Measurements from ENCODE around the gene VAV2.

The VAV2 gene

DNA sequence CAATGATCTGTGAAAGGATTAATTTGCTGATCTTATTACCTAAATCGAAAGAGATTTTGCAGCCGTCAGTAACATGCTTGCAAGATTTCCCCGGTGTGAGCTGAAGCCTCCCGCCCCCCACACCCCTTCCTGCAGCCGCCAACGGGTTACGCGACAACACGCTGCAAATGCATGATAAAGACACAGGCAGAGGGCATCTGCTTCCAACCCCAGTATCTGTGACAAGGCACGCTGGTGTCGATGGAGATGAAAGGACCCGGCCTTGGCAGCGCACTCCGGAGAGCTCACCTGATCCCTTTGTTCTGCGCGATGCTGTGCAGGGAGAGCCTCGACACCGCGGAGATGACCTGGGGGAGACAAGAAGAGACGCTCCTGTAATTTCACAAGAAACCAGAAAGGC is 131.0 kb downstream of the VAV2 start:
- peaks cover 3% of the 10 kb centered on the region for H3K4me1 ChIP-seq (ENCODE audit: control insufficient read depth, low read depth, low read length)
- no peak overlapping the region for H3K27ac ChIP-seq (ENCODE audit: low read depth, low read length)
- H3K4me3 ChIP-seq (ENCODE audit: low read length), result no peak overlapping the region
- no peak overlapping the region for H3K56ac ChIP-seq (ENCODE audit: low read length)
- H2BK5ac ChIP-seq (ENCODE audit: low read length), result no peak overlapping the region
- DNase-seq, result no peak
- no peak overlapping the region for H2BK15ac ChIP-seq (replicated peaks; ENCODE audit: low read depth)
- H3K27me3 ChIP-seq (ENCODE audit: insufficient read depth, low read length, poor library complexity), result no peaks in the 10 kb centered on the region
- H3K4me2 ChIP-seq (ENCODE audit: low read length), result no peak overlapping the region
- H3K79me2 ChIP-seq (ENCODE audit: control insufficient read depth, insufficient read depth, low read length), result no peaks in the 10 kb centered on the region
- WGBS (ENCODE audit: extremely low coverage, insufficient coverage, low lambda C conversion rate), result no CpG with 5 or more reads among the region's 20 CpGs
- H2AK5ac ChIP-seq (ENCODE audit: low read length), result no peak overlapping the region
- H4K5ac ChIP-seq (ENCODE audit: low read length), result no peak overlapping the region
- H3K9ac ChIP-seq (ENCODE audit: low read length), result no peak overlapping the region
- no peak overlapping the region for H3K18ac ChIP-seq (ENCODE audit: low read length)
- H2BK120ac ChIP-seq (ENCODE audit: low read depth, low read length), result no peak overlapping the region
- H3K4ac ChIP-seq (ENCODE audit: low read depth, low read length), result no peak overlapping the region
- no peaks in the 10 kb centered on the region for H3K36me3 ChIP-seq (ENCODE audit: control insufficient read depth, insufficient read depth, low read length)
- peak overlapping the region; percentile 11 for H3K23ac ChIP-seq (ENCODE audit: low read length)
- H3K79me1 ChIP-seq (ENCODE audit: low read length), result peaks cover 2% of the 10 kb centered on the region
- no peak overlapping the region for H4K8ac ChIP-seq (ENCODE audit: low read depth, low read length)

DNA sequence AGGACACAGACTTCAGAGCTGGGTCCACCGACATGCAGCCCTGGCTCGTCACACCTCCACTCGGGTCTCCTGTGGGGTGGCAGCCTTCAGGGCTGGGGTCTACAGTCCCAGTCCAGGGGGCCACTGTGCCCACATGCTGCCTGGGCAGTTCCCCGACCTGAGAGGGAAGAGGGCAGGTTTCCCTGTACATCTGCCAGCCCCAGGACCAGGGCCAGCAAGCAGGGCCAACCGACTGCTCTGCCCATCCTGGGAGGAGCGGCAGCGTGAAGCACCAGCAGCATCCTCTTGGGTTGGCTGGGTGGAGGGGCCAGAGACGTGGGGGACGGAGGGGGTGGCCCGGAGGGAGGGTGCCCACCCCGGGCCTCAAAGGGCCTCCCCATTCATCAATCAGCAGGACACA is 133.4 kb downstream of the VAV2 start:
- H3K79me2 ChIP-seq (ENCODE audit: control insufficient read depth, insufficient read depth, low read length), result no peaks in the 10 kb centered on the region
- no peak overlapping the region for H4K5ac ChIP-seq (ENCODE audit: low read length)
- H3K23ac ChIP-seq (ENCODE audit: low read length), result no peak overlapping the region
- H3K9ac ChIP-seq (ENCODE audit: low read length), result no peak overlapping the region
- H2BK15ac ChIP-seq (replicated peaks; ENCODE audit: low read depth), result no peak overlapping the region
- H2BK5ac ChIP-seq (ENCODE audit: low read length), result no peak overlapping the region
- H3K56ac ChIP-seq (ENCODE audit: low read length), result no peak overlapping the region
- H3K4me1 ChIP-seq (ENCODE audit: control insufficient read depth, low read depth, low read length), result no peaks in the 10 kb centered on the region
- peaks cover 2% of the 10 kb centered on the region for H3K79me1 ChIP-seq (ENCODE audit: low read length)
- no peak overlapping the region for H3K27ac ChIP-seq (ENCODE audit: low read depth, low read length)
- H3K27me3 ChIP-seq (ENCODE audit: insufficient read depth, low read length, poor library complexity), result no peaks in the 10 kb centered on the region
- no peak overlapping the region for H3K4me3 ChIP-seq (ENCODE audit: low read length)
- H3K4me2 ChIP-seq (ENCODE audit: low read length), result no peak overlapping the region
- no CpG with 5 or more reads among the region's 11 CpGs for WGBS (ENCODE audit: extremely low coverage, insufficient coverage, low lambda C conversion rate)
- H3K36me3 ChIP-seq (ENCODE audit: control insufficient read depth, insufficient read depth, low read length), result no peaks in the 10 kb centered on the region
- no peak overlapping the region for H4K8ac ChIP-seq (ENCODE audit: low read depth, low read length)
- H2BK120ac ChIP-seq (ENCODE audit: low read depth, low read length), result no peak overlapping the region
- no peak overlapping the region for H3K4ac ChIP-seq (ENCODE audit: low read depth, low read length)
- no peak overlapping the region for H3K18ac ChIP-seq (ENCODE audit: low read length)
- H2AK5ac ChIP-seq (ENCODE audit: low read length), result no peak overlapping the region
- no peak for DNase-seq

DNA sequence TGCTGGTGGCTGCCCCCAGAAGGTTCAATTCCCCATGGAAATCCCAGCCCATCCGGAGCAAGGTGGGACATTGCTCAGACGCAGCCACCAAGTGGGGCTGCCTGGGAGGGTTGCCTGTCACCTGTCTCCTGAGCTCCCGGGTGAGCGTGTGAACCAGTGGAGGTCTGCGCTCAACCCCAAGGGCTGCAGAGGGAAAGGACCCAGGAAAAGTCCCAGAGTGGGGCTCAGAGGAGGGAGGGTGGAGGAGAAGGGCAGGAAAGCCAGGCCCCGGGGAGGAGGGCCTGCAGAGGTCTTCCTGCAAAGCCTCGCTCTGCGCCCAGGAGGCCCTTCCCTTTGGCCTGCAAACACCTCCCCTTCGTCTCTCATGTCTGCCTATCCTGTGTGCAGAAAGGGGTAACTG is 134.5 kb downstream of the VAV2 start:
- no peak overlapping the region for H2BK5ac ChIP-seq (ENCODE audit: low read length)
- H4K8ac ChIP-seq (ENCODE audit: low read depth, low read length), result no peak overlapping the region
- no peaks in the 10 kb centered on the region for H3K4me1 ChIP-seq (ENCODE audit: control insufficient read depth, low read depth, low read length)
- no peak overlapping the region for H3K4ac ChIP-seq (ENCODE audit: low read depth, low read length)
- no peaks in the 10 kb centered on the region for H3K27me3 ChIP-seq (ENCODE audit: insufficient read depth, low read length, poor library complexity)
- no peak for DNase-seq
- H3K79me1 ChIP-seq (ENCODE audit: low read length), result peaks cover 2% of the 10 kb centered on the region
- H3K9ac ChIP-seq (ENCODE audit: low read length), result no peak overlapping the region
- no peaks in the 10 kb centered on the region for H3K36me3 ChIP-seq (ENCODE audit: control insufficient read depth, insufficient read depth, low read length)
- H2BK120ac ChIP-seq (ENCODE audit: low read depth, low read length), result no peak overlapping the region
- H3K27ac ChIP-seq (ENCODE audit: low read depth, low read length), result no peak overlapping the region
- no peak overlapping the region for H2BK15ac ChIP-seq (replicated peaks; ENCODE audit: low read depth)
- H3K18ac ChIP-seq (ENCODE audit: low read length), result no peak overlapping the region
- H3K56ac ChIP-seq (ENCODE audit: low read length), result no peak overlapping the region
- H3K79me2 ChIP-seq (ENCODE audit: control insufficient read depth, insufficient read depth, low read length), result no peaks in the 10 kb centered on the region
- no peak overlapping the region for H3K23ac ChIP-seq (ENCODE audit: low read length)
- WGBS (ENCODE audit: extremely low coverage, insufficient coverage, low lambda C conversion rate), result no CpG with 5 or more reads among the region's 9 CpGs
- no peak overlapping the region for H4K5ac ChIP-seq (ENCODE audit: low read length)
- no peak overlapping the region for H2AK5ac ChIP-seq (ENCODE audit: low read length)
- no peak overlapping the region for H3K4me3 ChIP-seq (ENCODE audit: low read length)
- H3K4me2 ChIP-seq (ENCODE audit: low read length), result no peak overlapping the region

DNA sequence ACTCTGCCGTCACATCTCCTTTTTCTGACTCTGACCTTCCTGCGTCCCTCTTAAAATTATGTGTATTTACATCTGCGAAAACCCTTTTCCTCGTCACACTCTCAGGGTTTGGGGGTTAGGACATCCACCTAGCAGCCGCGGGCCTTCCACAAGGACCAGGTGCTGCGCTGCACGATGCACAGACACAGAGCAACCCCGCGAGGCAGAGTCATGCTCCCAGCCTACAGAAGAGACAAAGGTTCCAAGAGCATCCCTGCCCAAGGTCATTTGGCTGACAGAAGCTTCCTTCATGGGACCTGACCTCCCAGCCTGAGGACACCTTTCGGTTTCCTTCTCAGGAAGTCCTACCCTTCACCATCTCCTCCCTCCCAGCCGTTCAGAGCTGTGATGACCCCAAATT is 135.3 kb downstream of the VAV2 start:
- Histone ChIP-seq H3K36me3 (ENCODE audit: control insufficient read depth, insufficient read depth, low read length) (no peaks in the 10 kb centered on the region), H3K27me3 (ENCODE audit: insufficient read depth, low read length, poor library complexity) (no peaks in the 10 kb centered on the region), H2AK5ac (ENCODE audit: low read length) (no peak overlapping the region), H3K23ac (ENCODE audit: low read length) (no peak overlapping the region), H4K5ac (ENCODE audit: low read length) (no peak overlapping the region), H3K4me1 (ENCODE audit: control insufficient read depth, low read depth, low read length) (no peaks in the 10 kb centered on the region), H3K4ac (ENCODE audit: low read depth, low read length) (no peak overlapping the region), H3K9ac (ENCODE audit: low read length) (no peak overlapping the region), H2BK120ac (ENCODE audit: low read depth, low read length) (no peak overlapping the region), H3K27ac (ENCODE audit: low read depth, low read length) (no peak overlapping the region), H2BK5ac (ENCODE audit: low read length) (no peak overlapping the region), H3K79me2 (ENCODE audit: control insufficient read depth, insufficient read depth, low read length) (no peaks in the 10 kb centered on the region), H4K8ac (ENCODE audit: low read depth, low read length) (no peak overlapping the region), H3K4me2 (ENCODE audit: low read length) (no peak overlapping the region), H3K18ac (ENCODE audit: low read length) (no peak overlapping the region), H3K56ac (ENCODE audit: low read length) (no peak overlapping the region), H3K79me1 (ENCODE audit: low read length) (peaks cover 2% of the 10 kb centered on the region), H3K4me3 (ENCODE audit: low read length) (no peak overlapping the region), H2BK15ac (replicated peaks; ENCODE audit: low read depth) (no peak overlapping the region)
- DNase-seq, result no peak
- no CpG with 5 or more reads among the region's 12 CpGs for WGBS (ENCODE audit: extremely low coverage, insufficient coverage, low lambda C conversion rate)

DNA sequence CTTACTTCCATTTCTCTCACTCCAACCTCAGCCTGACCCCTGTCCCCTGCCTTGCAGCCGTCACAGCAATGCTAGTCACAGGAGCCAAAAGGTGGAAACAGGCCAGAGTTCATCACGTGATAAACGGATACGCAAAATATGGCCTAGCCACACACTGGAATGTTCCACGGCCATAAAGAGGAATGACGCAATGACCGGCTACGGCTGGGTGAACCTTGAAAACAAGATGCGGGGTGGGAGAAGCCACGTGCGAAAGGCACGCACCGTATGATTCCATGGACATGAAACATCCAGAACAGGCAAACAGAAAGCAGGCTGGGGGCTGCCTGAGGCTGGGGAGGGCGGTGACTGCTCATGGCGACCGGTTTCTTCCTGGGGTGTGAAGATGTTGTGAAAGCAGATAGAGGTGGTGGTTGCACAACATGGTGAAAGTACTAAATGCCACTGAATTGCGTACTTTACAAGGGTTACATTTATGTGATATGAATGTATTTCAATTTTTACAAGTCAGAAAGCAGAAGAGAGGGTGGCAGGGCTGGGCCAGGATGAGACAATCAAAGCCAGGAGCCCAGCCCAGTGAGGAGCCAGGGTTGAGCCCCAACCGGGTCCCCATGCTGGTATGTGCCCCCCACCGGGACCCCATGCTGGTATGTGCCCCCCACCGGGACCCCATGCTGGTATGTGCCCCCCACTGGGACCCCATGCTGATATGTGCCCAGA is 136.2 kb downstream of the VAV2 start:
- H4K5ac ChIP-seq (ENCODE audit: low read length), result no peak overlapping the region
- WGBS (ENCODE audit: extremely low coverage, insufficient coverage, low lambda C conversion rate), result no CpG with 5 or more reads among the region's 20 CpGs
- no peak overlapping the region for H2BK120ac ChIP-seq (ENCODE audit: low read depth, low read length)
- no peaks in the 10 kb centered on the region for H3K27me3 ChIP-seq (ENCODE audit: insufficient read depth, low read length, poor library complexity)
- no peaks in the 10 kb centered on the region for H3K36me3 ChIP-seq (ENCODE audit: control insufficient read depth, insufficient read depth, low read length)
- H3K18ac ChIP-seq (ENCODE audit: low read length), result no peak overlapping the region
- H2BK5ac ChIP-seq (ENCODE audit: low read length), result no peak overlapping the region
- no peak overlapping the region for H2AK5ac ChIP-seq (ENCODE audit: low read length)
- no peak for DNase-seq
- no peak overlapping the region for H3K4ac ChIP-seq (ENCODE audit: low read depth, low read length)
- H3K23ac ChIP-seq (ENCODE audit: low read length), result no peak overlapping the region
- H3K4me2 ChIP-seq (ENCODE audit: low read length), result no peak overlapping the region
- H3K79me1 ChIP-seq (ENCODE audit: low read length), result peaks cover 4% of the 10 kb centered on the region
- H3K27ac ChIP-seq (ENCODE audit: low read depth, low read length), result no peak overlapping the region
- H2BK15ac ChIP-seq (replicated peaks; ENCODE audit: low read depth), result no peak overlapping the region
- H3K4me3 ChIP-seq (ENCODE audit: low read length), result no peak overlapping the region
- H3K4me1 ChIP-seq (ENCODE audit: control insufficient read depth, low read depth, low read length), result no peaks in the 10 kb centered on the region
- no peak overlapping the region for H4K8ac ChIP-seq (ENCODE audit: low read depth, low read length)
- no peak overlapping the region for H3K9ac ChIP-seq (ENCODE audit: low read length)
- no peaks in the 10 kb centered on the region for H3K79me2 ChIP-seq (ENCODE audit: control insufficient read depth, insufficient read depth, low read length)
- no peak overlapping the region for H3K56ac ChIP-seq (ENCODE audit: low read length)

DNA sequence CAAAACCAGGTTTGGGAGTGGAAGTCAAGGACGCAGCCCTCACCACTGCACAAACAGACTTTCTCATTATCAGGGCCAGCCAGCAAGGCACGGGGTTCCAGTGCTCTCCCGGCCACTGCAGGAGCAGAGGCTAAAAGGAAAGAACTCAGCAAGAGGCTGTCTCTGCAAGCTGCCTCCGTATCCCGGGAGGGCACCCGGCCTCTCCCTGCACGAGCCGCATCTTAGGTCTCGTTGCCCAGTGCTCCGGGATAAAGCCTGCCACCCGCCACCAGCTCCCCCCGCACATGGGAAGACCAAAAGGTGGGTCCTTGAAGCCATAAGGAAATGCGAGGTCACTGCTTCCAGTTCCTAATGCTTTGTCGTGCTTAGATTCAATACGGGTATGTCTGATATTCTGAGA is 136.8 kb downstream of the VAV2 start:
- no CpG with 5 or more reads among the region's 15 CpGs for WGBS (ENCODE audit: extremely low coverage, insufficient coverage, low lambda C conversion rate)
- H3K4me3 ChIP-seq (ENCODE audit: low read length), result no peak overlapping the region
- no peak overlapping the region for H3K4me2 ChIP-seq (ENCODE audit: low read length)
- H2BK5ac ChIP-seq (ENCODE audit: low read length), result no peak overlapping the region
- H3K27ac ChIP-seq (ENCODE audit: low read depth, low read length), result no peak overlapping the region
- H3K36me3 ChIP-seq (ENCODE audit: control insufficient read depth, insufficient read depth, low read length), result no peaks in the 10 kb centered on the region
- H3K4me1 ChIP-seq (ENCODE audit: control insufficient read depth, low read depth, low read length), result no peaks in the 10 kb centered on the region
- H3K23ac ChIP-seq (ENCODE audit: low read length), result no peak overlapping the region
- H3K9ac ChIP-seq (ENCODE audit: low read length), result no peak overlapping the region
- no peak overlapping the region for H2BK120ac ChIP-seq (ENCODE audit: low read depth, low read length)
- no peak overlapping the region for H3K56ac ChIP-seq (ENCODE audit: low read length)
- no peak overlapping the region for H3K4ac ChIP-seq (ENCODE audit: low read depth, low read length)
- DNase-seq, result no peak
- H2BK15ac ChIP-seq (replicated peaks; ENCODE audit: low read depth), result no peak overlapping the region
- no peaks in the 10 kb centered on the region for H3K27me3 ChIP-seq (ENCODE audit: insufficient read depth, low read length, poor library complexity)
- no peak overlapping the region for H2AK5ac ChIP-seq (ENCODE audit: low read length)
- H4K8ac ChIP-seq (ENCODE audit: low read depth, low read length), result no peak overlapping the region
- no peaks in the 10 kb centered on the region for H3K79me2 ChIP-seq (ENCODE audit: control insufficient read depth, insufficient read depth, low read length)
- H4K5ac ChIP-seq (ENCODE audit: low read length), result no peak overlapping the region
- no peak overlapping the region for H3K18ac ChIP-seq (ENCODE audit: low read length)
- peaks cover 4% of the 10 kb centered on the region for H3K79me1 ChIP-seq (ENCODE audit: low read length)

Measured in mesendoderm (in vitro differentiated cells).